ENCODE results near the gene HS3ST5.
"Not testable (repeated sequence)": the region's sequence is repeated elsewhere in the genome, so short reads cannot be mapped to it uniquely, and the experiment has no call there.

HS3ST5 gene

GRCh38 chr6:114158411-114158810 lies 184.4 kb downstream of the HS3ST5 start:
- no peak for TF ChIP-seq CTCF (conservative IDR thresholded peaks at IDR 0.05; ENCODE audit: control insufficient read depth, insufficient read depth, low read depth, low read length)
- DNase-seq (ENCODE audit: low read depth) = no peak
- no peak overlapping the region for H3K4me3 ChIP-seq (ENCODE audit: control insufficient read depth, low read depth, low read length)

GRCh38 chr6:114157848-114158247 lies 185.0 kb downstream of the HS3ST5 start:
- no peak for TF ChIP-seq CTCF (conservative IDR thresholded peaks at IDR 0.05; ENCODE audit: control insufficient read depth, insufficient read depth, low read depth, low read length)
- DNase-seq (ENCODE audit: low read depth) = no peak
- H3K4me3 ChIP-seq (ENCODE audit: control insufficient read depth, low read depth, low read length) = no peak overlapping the region

GRCh38 chr6:114155763-114156162 lies 187.1 kb downstream of the HS3ST5 start:
- no peak for TF ChIP-seq CTCF (conservative IDR thresholded peaks at IDR 0.05; ENCODE audit: control insufficient read depth, insufficient read depth, low read depth, low read length)
- no peak overlapping the region for H3K4me3 ChIP-seq (ENCODE audit: control insufficient read depth, low read depth, low read length)
- DNase-seq (ENCODE audit: low read depth) = no peak

- no peak for DNase-seq (ENCODE audit: low read depth)
- no peak for TF ChIP-seq CTCF (conservative IDR thresholded peaks at IDR 0.05; ENCODE audit: control insufficient read depth, insufficient read depth, low read depth, low read length)
- no peak overlapping the region for H3K4me3 ChIP-seq (ENCODE audit: control insufficient read depth, low read depth, low read length)
Observed at GRCh38 chr6:114154812-114155211, 188.0 kb downstream of the HS3ST5 start.

- H3K4me3 ChIP-seq (ENCODE audit: control insufficient read depth, low read depth, low read length) = no peak overlapping the region
- TF ChIP-seq CTCF (conservative IDR thresholded peaks at IDR 0.05; ENCODE audit: control insufficient read depth, insufficient read depth, low read depth, low read length) = no peak
- no peak for DNase-seq (ENCODE audit: low read depth)
Observed at GRCh38 chr6:114153448-114153847, 189.4 kb downstream of the HS3ST5 start.

- no peak for DNase-seq (ENCODE audit: low read depth)
- no peak for TF ChIP-seq CTCF (conservative IDR thresholded peaks at IDR 0.05; ENCODE audit: control insufficient read depth, insufficient read depth, low read depth, low read length)
Observed at GRCh38 chr6:114151064-114151690, 191.6 kb downstream of the HS3ST5 start.

GRCh38 chr6:114149182-114149581 lies 193.6 kb downstream of the HS3ST5 start:
- DNase-seq (ENCODE audit: low read depth); H3K4me3 ChIP-seq (ENCODE audit: control insufficient read depth, low read depth, low read length): not testable (repeated sequence)

More at GRCh38 chr6:114151064-114151690, 191.6 kb downstream of the HS3ST5 start:
- H3K4me3 ChIP-seq (ENCODE audit: control insufficient read depth, low read depth, low read length) = no peak overlapping the region
